ENCODE results near the gene ASPHD1. TPM values are rescaled to one million over a fixed set of nuclear protein-coding genes. Genes with fewer than 3 reads are reported as not detected.
A peak's percentile ranks its signal among the peaks of the same experiment; 100 is the strongest.

The ASPHD1 gene
- total RNA-seq, 1 donor from 2014 or later, result 3.2 TPM

- Mint-ChIP-seq H3K27me3 (ENCODE audit: low read depth) (peaks cover 19% of the 10 kb centered on the region), H3K9me3 (ENCODE audit: low read depth) (no peaks in the 10 kb centered on the region), H3K36me3 (ENCODE audit: low read depth) (no peaks in the 10 kb centered on the region), H3K4me1 (ENCODE audit: low read depth) (peaks cover 15% of the 10 kb centered on the region), H3K27ac (ENCODE audit: unreplicated experiment) (no peak overlapping the region), H3K4me3 (ENCODE audit: unreplicated experiment) (no peak overlapping the region)
- no peak for TF ChIP-seq CTCF (IDR thresholded peaks at IDR 0.05)
- no peak for DNase-seq (ENCODE audit: low spot score)
These were observed 1.3 kb downstream of the ASPHD1 start for GRCh38 chr16:29901607-29901945.

GRCh38 chr16:29903590-29903989 lies 3.3 kb downstream of the ASPHD1 start:
- no peaks in the 10 kb centered on the region for H3K36me3 Mint-ChIP-seq (ENCODE audit: low read depth)
- peaks cover 4% of the 10 kb centered on the region for H3K27me3 Mint-ChIP-seq (ENCODE audit: low read depth)
- H3K4me3 Mint-ChIP-seq (ENCODE audit: unreplicated experiment), result no peak overlapping the region
- H3K9me3 Mint-ChIP-seq (ENCODE audit: low read depth), result no peaks in the 10 kb centered on the region
- peaks cover 12% of the 10 kb centered on the region for H3K4me1 Mint-ChIP-seq (ENCODE audit: low read depth)
- H3K27ac Mint-ChIP-seq (ENCODE audit: unreplicated experiment), result no peak overlapping the region
- no peak for TF ChIP-seq CTCF (IDR thresholded peaks at IDR 0.05)
- no peak for DNase-seq (ENCODE audit: low spot score)

GRCh38 chr16:29904947-29905346 lies 4.7 kb downstream of the ASPHD1 start:
- no peak for TF ChIP-seq CTCF (IDR thresholded peaks at IDR 0.05)
- Mint-ChIP-seq H3K9me3 (ENCODE audit: low read depth) (no peaks in the 10 kb centered on the region), H3K27me3 (ENCODE audit: low read depth) (no peaks in the 10 kb centered on the region), H3K4me1 (ENCODE audit: low read depth) (peaks cover 10% of the 10 kb centered on the region), H3K4me3 (ENCODE audit: unreplicated experiment) (no peak overlapping the region), H3K36me3 (ENCODE audit: low read depth) (no peaks in the 10 kb centered on the region), H3K27ac (ENCODE audit: unreplicated experiment) (no peak overlapping the region)
- DNase-seq (ENCODE audit: low spot score), result no peak

GRCh38 chr16:29905668-29906067 lies 5.4 kb downstream of the ASPHD1 start:
- Mint-ChIP-seq H3K4me3 (ENCODE audit: unreplicated experiment) (no peak overlapping the region), H3K27ac (ENCODE audit: unreplicated experiment) (no peak overlapping the region), H3K4me1 (ENCODE audit: low read depth) (peaks cover 6% of the 10 kb centered on the region), H3K27me3 (ENCODE audit: low read depth) (no peaks in the 10 kb centered on the region), H3K9me3 (ENCODE audit: low read depth) (no peaks in the 10 kb centered on the region), H3K36me3 (ENCODE audit: low read depth) (no peaks in the 10 kb centered on the region)
- peak; percentile 46 for DNase-seq (ENCODE audit: low spot score)
- no peak for TF ChIP-seq CTCF (IDR thresholded peaks at IDR 0.05)

DNA sequence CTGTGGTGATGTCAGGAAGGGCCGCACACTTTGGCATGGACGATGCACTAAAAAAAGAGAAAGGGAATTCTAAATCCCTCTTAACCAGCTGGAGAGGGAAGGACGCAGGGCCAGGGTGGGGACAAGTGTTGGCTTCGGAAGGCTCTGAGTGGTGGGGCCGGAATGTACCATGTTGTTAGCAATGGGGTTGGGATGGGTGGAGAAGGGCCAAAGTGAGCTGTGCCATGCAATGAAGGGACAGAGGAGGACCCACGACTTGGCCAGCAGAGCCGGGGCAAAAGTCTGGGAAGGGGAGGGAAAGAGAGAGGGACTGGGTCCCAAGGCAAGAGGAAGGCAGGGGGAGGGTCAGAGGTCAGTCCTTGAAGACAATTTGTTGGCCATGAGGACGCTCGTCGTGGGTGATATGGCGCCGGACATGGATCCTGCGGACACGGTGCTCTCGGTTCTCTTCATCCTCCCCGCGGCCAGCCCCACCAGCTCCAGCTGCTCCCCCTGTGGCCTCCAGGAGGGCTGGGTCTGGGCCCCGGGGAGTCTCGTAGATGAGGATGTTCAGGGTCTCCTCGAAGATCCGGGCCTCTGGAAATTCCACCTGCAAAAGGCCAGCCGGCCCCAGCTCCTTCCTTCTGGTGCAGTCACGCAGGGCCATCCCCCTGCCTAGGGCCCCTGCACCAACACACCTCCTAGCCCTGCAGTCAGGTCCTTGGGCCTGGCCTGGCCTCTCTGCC lies 6.4 kb downstream of the ASPHD1 start:
- no peaks in the 10 kb centered on the region for H3K9me3 Mint-ChIP-seq (ENCODE audit: low read depth)
- no peak for TF ChIP-seq CTCF (IDR thresholded peaks at IDR 0.05)
- H3K4me3 Mint-ChIP-seq (ENCODE audit: unreplicated experiment), result no peak overlapping the region
- no peaks in the 10 kb centered on the region for H3K27me3 Mint-ChIP-seq (ENCODE audit: low read depth)
- H3K36me3 Mint-ChIP-seq (ENCODE audit: low read depth), result no peaks in the 10 kb centered on the region
- H3K4me1 Mint-ChIP-seq (ENCODE audit: low read depth), result peaks cover 4% of the 10 kb centered on the region
- DNase-seq (ENCODE audit: low spot score), result peak; percentile 86
- H3K27ac Mint-ChIP-seq (ENCODE audit: unreplicated experiment), result no peak overlapping the region

Data from chondrocyte (in vitro differentiated cells).